Thoracic aorta (tissue), 2 donors: ENCODE results near the gene DNAH17. TPM values are rescaled to one million over a fixed set of nuclear protein-coding genes. Genes with fewer than 3 reads are reported as not detected.
A peak's percentile ranks its signal among the peaks of the same experiment; 100 is the strongest.

Experiments
- ATAC-seq: fragments of 150-250 bp; one replicate; pipeline ENCODE4 v1.8.0; 2017; ENCODE audit warnings: low read depth; ENCODE audit not compliant: insufficient number of reproducible peaks, low FRiP score
- DNase-seq: peaks from one replicate; pipeline ENCODE4 v3.0.0-alpha.2; 2020; ENCODE audit warnings: low spot score
- H3K27ac ChIP-seq, 2 donors: fragments of 200-600 bp; sonication (generic); 1 replicate in 1 of 2; 2 replicates in 1 of 2; pipeline ENCODE4 v1.5.1; 2016; ENCODE audit warnings: mild to moderate bottlenecking in 2 of 2, moderate library complexity in 2 of 2
- H3K27me3 ChIP-seq: fragments of 200-600 bp; sonication (generic); replicated peaks from 2 replicates; pipeline ENCODE4 v1.6.0; 2016; ENCODE audit warnings: mild to moderate bottlenecking; ENCODE audit not compliant: insufficient read depth
- H3K36me3 ChIP-seq: fragments of 200-600 bp; sonication (generic); one replicate; pipeline ENCODE4 v1.5.1; 2016
- H3K4me1 ChIP-seq, 2 donors: fragments of 200-600 bp; sonication (generic); 1 replicate in 1 of 2; 2 replicates in 1 of 2; pipeline versions ENCODE4 v1.5.1 to v1.6.0; 2016; ENCODE audit warnings: low read depth in 2 of 2, mild to moderate bottlenecking in 1 of 2; ENCODE audit not compliant: control insufficient read depth in 1 of 2
- H3K4me3 ChIP-seq: fragments of 200-600 bp; sonication (generic); 2 replicates; pipeline ENCODE4 v1.5.1; 2016; ENCODE audit warnings: mild to moderate bottlenecking
- H3K9me3 ChIP-seq: fragments of 200-600 bp; sonication (generic); 2 replicates; pipeline ENCODE4 v1.5.1; 2016
- CTCF ChIP-seq: fragments of 200-600 bp; sonication (generic); IDR thresholded peaks from one replicate; pipeline ENCODE4 v1.5.1; 2019; ENCODE audit warnings: antibody characterized with exemption
- total RNA-seq, 2 donors: library from RNA; depleted of rRNA; stranded (reverse); fragments of >200 nt; gene quantifications; one replicate each; pipeline versions ENCODE4 v1.1.0 to v1.2.3, GENCODE V29; 2016

DNAH17 gene
- total RNA-seq, 2 donors from 2014 or later: 0.14 TPM

DNA sequence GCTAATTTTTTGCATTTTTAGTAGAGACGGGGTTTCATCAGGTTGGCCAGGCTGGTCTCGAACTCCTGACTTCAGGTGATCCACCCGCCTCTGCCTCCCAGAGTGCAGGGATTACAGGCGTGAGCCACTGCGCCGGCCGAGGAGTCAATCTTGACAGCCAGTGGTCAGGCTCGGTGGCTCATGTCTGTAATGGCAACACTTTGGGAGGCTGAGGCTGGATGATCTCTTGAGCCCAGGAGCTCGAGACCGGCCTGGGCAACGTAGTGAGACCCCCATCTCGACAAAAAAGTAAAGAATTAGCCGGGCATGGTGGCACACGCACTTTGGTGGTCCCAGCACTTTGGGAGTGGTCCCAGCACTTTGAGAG is 199.4 kb downstream of the DNAH17 start:
- no peak for TF ChIP-seq CTCF
- H3K4me1 ChIP-seq: peaks cover 15 to 55% of the 10 kb centered on the region in 2 donors
- no peaks in the 10 kb centered on the region for H3K9me3 ChIP-seq
- H3K27ac ChIP-seq: peak overlapping the region; percentile 87 to 93
- ATAC-seq (no peak), DNase-seq (no peak)
- no peaks in the 10 kb centered on the region for H3K27me3 ChIP-seq
- H3K4me3 ChIP-seq: peak overlapping the region; percentile 98
- H3K36me3 ChIP-seq: no peaks in the 10 kb centered on the region

DNA sequence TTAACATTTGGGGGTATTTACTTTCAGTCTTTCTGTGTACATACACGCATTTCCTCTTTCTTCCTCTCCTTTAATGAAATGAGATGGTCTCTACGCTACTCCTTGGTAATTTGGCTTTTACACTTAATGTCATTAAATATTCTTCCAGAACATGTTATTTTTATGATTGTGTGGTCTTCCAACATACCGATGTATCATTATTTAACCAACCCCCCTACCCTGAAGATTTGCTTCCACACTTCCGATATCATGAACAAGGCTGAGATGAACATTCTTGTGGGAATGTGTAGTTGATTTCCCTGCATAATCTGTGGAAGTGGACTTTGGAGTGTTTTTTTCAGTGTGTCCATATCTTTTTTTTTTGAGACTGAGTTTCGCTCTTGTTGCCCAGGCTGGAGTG is 201.0 kb downstream of the DNAH17 start:
- Histone ChIP-seq H3K4me1 (peaks cover 15 to 43% of the 10 kb centered on the region in 2 donors), H3K27me3 (no peaks in the 10 kb centered on the region), H3K9me3 (no peaks in the 10 kb centered on the region), H3K4me3 (no peak overlapping the region), H3K27ac (peak overlapping the region in 1 of 2 donors; percentile 60), H3K36me3 (no peaks in the 10 kb centered on the region)
- DNase-seq: no peak
- no peak for TF ChIP-seq CTCF
- ATAC-seq: no peak

DNA sequence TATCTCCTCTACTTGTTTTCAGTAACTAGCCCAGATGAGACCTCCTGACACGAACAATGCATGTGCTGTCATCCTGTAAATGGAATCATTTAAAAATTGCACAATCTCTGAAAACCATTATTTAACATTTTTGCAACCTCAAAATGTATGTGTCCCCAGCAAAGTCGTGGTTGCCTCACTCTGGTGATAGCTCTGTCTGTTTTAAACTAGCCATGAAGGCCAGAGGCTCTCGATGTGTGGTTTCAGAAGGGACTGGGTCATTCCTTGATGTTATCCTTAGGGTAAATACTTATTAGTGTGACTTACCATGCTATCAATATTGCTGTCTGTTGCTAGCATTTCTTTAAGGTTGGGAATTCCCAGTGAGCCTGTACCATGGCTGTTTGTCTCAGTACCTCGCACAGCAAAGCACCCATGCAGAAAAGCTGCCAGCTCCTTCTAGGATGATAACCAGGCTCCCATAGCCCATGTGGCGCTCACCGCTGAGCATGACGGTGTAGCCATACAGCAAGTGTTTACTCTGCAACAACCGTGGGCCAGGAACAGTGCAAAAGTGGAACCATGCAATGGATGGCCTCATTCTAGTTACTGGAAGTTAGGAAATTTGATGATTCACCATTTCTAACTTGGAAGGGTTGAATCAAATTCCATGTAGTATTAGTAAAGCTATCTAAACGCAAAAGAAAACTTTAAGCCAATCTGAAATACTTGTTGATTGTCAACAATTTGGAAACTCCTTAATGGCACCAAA is 201.6 kb downstream of the DNAH17 start:
- ATAC-seq (peak; percentile 30), DNase-seq (no peak)
- Histone ChIP-seq H3K9me3 (no peaks in the 10 kb centered on the region), H3K27me3 (no peaks in the 10 kb centered on the region), H3K4me1 (peaks cover 15 to 39% of the 10 kb centered on the region in 2 donors), H3K4me3 (no peak overlapping the region), H3K36me3 (no peaks in the 10 kb centered on the region), H3K27ac (peak overlapping the region in 1 of 2 donors; percentile 60)
- no peak for TF ChIP-seq CTCF

GRCh38 chr17:78374631-78375274 is 202.4 kb downstream of the DNAH17 start:
- no peak overlapping the region for H3K4me3 ChIP-seq
- no peak for TF ChIP-seq CTCF
- H3K4me1 ChIP-seq: peaks cover 14 to 31% of the 10 kb centered on the region in 2 donors
- H3K9me3 ChIP-seq: no peaks in the 10 kb centered on the region
- H3K36me3 ChIP-seq: no peaks in the 10 kb centered on the region
- no peaks in the 10 kb centered on the region for H3K27me3 ChIP-seq
- DNase-seq: no peak
- peak overlapping the region in 1 of 2 donors; percentile 60 for H3K27ac ChIP-seq
- no peak for ATAC-seq

- no peak for TF ChIP-seq CTCF
- H3K27ac ChIP-seq: no peak overlapping the region
- no peaks in the 10 kb centered on the region for H3K36me3 ChIP-seq
- H3K4me3 ChIP-seq: no peak overlapping the region
- ATAC-seq (no peak), DNase-seq (no peak)
- H3K4me1 ChIP-seq: peaks cover 8 to 25% of the 10 kb centered on the region in 2 donors
- H3K27me3 ChIP-seq: no peaks in the 10 kb centered on the region
- H3K9me3 ChIP-seq: no peaks in the 10 kb centered on the region
These were observed 203.0 kb downstream of the DNAH17 start for GRCh38 chr17:78374189-78374588.

Other genes starting within 250 kb of the DNAH17 start
- 100 to 1,000 TPM; 313 to 361 TPM for gene SOCS3, start 217.3 kb downstream of the DNAH17 start, total RNA-seq
- gene PGS1, start 198.7 kb downstream of the DNAH17 start, total RNA-seq: 10 to 100 TPM; 52.0 to 98.4 TPM
- gene CYTH1, start 204.9 kb upstream of the DNAH17 start, total RNA-seq: 10 to 100 TPM; 79.2 to 79.4 TPM